Fibroblast of lung (primary cell): Measurements from ENCODE around the gene EOGT.

ENCODE experiments used
- CTCF ChIP-seq, 2 donors: IDR thresholded peaks in 1 of 2; conservative IDR thresholded peaks in 1 of 2; 1 replicate in 1 of 2; 2 replicates in 1 of 2; pipeline ENCODE4 v1.5.1; 2011 to 2012; ENCODE audit warnings: low read length in 2 of 2, control low read depth in 1 of 2, inconsistent platforms in 1 of 2, low read depth in 1 of 2, mild to moderate bottlenecking in 1 of 2
- EZH2 ChIP-seq: IDR thresholded peaks from 2 replicates; pipeline ENCODE4 v1.5.1; 2012; ENCODE audit warnings: low read length, control low read depth, mild to moderate bottlenecking; ENCODE audit errors: missing control alignments

- TF ChIP-seq CTCF (conservative IDR thresholded peaks at IDR 0.05 in 1 of 2, IDR thresholded peaks at IDR 0.05 in 1 of 2; ENCODE audit: low read depth in 1 of 2, low read length in 2 of 2) (no peak), EZH2 (no peak)
Measured at GRCh38 chr3:68974711-68975110, 38.8 kb downstream of the EOGT start.
